ENCODE data around the gene RCOR1.

Gene RCOR1

DNA sequence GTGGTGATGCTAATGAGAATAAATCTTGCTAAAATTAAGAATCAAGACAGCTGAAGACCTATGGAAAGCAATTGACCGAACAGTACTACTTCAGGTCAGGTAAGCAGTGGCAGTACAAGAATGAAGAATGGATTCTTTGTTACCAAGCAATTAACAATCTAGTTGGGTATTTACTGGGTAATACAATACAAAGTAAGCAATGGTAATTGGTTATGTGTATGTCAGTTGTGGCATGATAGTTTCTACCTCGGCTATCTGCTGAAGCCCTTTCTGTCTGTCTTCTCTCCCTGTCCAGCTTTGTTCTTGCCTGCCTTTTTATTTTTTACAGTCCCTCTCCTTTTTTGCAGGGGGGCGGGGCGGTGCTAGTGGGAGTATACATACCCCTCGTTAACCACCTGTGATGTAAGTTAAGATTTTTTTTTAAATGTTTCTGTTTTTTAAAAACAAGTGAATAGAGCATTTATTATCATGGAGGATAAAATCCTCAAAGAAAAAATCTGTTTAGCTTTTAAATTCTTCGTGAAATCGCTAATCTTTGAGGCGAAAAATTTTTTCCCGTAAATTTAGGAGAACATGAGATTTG lies 75.9 kb downstream of the RCOR1 start:
- no peak for DNase-seq (ENCODE audit: low read depth in 2 of 2, low spot score in 1 of 2)

DNA sequence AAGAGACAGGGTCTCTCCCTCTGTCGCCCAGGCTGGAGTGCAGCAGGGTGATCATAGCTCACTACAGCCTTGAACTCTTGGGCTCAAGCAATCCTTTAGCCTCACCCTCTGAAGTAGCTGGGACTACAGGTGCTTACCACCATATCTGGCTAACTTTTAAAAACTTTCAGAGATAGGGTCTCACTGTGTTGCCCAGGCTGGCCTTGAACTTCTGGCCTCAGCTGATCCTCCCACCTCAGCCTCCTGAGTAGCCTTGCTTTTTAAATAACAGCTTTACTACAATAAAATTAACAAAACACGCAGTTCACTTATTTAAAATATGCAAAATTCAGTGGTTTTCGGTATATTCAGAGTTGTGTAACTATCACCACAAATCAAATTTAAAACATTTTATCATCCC lies 79.0 kb downstream of the RCOR1 start:
- DNase-seq (ENCODE audit: low read depth in 2 of 2, low spot score in 1 of 2): no peak

- no peak for DNase-seq (ENCODE audit: low read depth in 2 of 2, low spot score in 1 of 2)
Observed at GRCh38 chr14:102672410-102672960, 80.0 kb downstream of the RCOR1 start.

DNA sequence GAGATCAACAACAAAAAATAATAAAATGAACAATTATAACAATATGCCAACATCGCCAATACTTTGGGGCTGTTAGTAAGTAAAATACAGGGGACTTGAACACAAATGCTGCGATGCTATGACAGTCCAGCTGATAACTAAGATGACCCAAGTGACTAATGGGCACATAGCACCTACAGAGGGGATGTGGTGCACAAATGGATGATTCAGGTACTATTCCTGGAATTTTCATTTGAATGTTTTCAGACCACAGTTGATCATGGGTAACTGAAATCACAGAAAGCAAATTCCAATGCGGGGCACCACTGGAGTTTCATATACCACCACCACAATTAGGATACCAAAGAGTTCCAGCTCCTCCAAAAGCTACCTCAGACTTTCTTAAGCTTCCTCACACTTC lies 82.9 kb downstream of the RCOR1 start:
- DNase-seq (ENCODE audit: low read depth in 2 of 2, low spot score in 1 of 2): no peak

GRCh38 chr14:102678394-102678793 lies 85.9 kb downstream of the RCOR1 start:
- DNase-seq (ENCODE audit: low read depth in 2 of 2, low spot score in 1 of 2): no peak

DNA sequence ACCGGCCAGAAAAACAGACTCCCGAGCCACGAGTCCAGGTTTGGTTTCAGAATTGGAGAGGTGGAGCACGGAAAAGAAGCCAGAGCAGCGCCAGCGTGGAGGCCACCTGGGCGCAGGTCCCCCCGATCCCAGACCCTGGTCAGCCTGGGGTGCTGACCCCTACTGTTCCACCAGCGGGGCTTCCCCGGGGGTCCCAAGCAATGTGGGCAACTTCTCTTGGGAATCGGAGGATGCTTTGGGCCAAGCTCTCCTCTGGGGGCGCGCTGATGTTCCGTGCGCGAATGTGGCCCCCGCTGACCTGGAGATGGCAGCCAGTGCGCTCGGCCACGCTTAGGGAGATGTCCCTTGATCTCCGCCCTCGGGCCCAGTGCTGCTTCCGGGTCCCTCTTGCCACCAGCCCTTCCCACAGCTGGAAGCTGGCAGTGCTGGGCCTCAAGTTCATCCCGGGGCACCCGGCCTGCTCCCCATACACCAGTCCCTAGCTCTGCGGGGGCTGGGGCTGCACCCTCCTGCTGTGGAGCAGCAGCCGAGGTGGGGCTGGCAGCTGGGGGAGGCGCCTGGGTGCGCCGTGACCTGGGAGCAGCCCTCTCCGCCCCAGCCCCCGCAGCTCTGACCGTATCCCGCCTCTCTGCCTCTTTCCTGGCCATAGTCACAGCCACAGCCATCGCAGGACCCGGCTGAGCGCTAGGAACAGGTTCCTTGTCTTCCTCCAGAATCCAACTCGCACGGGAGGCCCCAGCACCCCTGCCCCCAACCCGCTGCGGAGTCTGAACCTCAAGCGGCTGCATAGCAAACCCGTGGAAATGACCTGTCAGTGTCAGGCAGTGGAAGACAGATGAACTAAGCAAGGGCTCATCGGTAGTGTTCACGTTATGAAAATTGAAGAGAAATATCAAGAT lies 91.2 kb downstream of the RCOR1 start:
- no peak for DNase-seq (ENCODE audit: low read depth in 2 of 2, low spot score in 1 of 2)

GRCh38 chr14:102684298-102684663 lies 91.8 kb downstream of the RCOR1 start:
- no peak for DNase-seq (ENCODE audit: low read depth in 2 of 2, low spot score in 1 of 2)

DNA sequence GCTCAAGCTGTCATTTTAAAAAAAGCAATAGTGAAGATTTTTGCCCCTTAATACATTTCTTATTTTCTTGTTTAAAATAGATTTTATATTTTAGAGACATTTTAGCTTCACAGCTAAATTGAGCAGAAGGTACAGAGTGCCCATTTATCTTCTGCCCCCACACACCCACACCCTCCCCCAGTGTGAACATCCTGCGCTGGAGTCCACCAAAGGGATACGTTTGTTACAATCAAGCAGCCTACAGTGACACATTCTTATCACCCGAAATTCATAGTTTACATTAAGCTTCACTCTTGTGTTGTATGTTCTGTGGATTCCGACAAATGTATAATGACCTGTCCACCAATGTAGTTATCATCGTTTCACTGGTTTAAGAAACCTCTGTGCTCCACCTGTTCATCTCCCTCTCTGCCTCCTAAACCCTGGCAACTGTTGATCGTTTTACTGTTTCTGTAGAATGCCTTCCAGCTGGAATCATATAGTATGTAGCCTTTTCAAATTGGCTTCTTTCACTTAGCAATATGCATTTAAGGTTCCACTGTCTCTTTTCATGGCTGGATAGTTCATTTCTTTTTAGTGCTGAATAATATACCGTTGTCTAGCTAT lies 93.8 kb downstream of the RCOR1 start:
- DNase-seq (ENCODE audit: low read depth in 2 of 2, low spot score in 1 of 2): no peak

DNA sequence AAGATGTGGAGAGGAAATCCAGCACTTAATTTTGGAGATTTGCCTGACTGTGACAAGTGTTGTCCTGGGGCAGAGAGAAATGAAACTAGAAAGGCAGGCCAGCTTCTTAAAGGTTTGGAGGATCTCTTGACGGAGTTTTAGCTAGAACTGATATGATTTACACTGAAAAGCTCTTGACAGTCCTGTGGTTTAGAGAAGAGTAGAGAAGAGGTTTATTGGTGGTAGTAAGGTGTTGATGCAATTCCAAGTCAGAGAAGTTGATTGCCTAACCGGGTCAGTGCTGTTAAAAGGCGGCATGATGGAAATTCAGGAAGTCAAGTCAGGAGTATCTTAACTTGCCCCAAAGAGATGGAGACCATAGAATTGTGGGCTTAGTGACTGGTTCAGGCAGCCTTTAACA lies 95.8 kb downstream of the RCOR1 start:
- no peak for DNase-seq (ENCODE audit: low read depth in 2 of 2, low spot score in 1 of 2)

DNA sequence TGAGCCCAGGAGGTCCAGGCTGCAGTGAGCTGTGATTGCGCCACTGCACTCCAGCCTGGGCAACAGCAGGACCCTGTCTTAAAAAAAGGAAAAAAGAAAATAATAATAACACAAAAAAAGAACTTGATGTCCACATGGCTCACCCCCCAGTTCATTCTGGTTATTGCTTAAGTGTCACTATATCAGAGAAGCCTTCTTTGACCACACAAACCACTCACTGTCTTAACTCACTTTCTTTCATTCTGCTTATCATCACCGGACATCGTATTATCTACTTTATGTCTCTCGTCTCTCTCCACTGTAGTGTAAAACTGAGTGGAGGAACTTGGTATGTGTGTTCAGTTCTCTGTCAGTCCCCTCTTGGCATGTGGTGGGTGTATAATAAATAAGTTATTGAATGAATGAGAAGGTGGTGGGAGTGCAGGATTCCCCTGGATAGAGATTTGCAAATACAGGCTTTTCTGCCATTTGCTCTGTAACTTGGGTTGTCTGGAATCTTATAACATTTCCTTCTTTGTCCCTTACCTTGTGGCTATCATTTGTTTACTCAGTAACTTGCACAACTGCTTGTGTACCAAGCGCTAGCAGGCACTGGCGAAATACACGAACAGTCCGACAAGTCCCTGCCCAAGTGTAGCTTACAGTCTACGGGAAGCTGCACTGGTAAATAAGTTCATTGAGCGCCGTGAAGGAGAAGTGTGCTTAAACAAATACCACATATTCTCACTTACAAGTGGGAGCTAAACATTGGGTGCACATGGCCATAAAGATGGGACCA lies 98.2 kb downstream of the RCOR1 start:
- no peak for DNase-seq (ENCODE audit: low read depth in 2 of 2, low spot score in 1 of 2)

DNA sequence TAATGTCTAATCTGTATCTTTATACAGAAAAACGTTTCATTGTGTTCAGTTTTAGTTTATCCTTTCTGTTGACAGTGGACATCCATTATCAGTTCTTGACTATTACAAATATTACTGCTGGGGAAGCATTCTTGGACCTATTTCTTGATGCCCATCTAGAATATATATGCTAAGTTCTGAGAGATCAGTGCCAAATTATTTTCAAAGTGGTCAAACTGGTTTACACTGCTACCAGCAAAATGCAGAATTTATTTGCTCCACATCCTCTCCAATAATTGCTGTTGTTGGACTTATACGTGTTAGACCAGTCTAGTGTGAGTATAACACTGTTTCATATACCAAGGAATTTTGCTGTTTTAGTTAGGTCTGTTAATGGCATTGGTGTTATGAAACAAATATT lies 99.3 kb downstream of the RCOR1 start:
- DNase-seq (ENCODE audit: low read depth in 2 of 2, low spot score in 1 of 2): no peak

DNA sequence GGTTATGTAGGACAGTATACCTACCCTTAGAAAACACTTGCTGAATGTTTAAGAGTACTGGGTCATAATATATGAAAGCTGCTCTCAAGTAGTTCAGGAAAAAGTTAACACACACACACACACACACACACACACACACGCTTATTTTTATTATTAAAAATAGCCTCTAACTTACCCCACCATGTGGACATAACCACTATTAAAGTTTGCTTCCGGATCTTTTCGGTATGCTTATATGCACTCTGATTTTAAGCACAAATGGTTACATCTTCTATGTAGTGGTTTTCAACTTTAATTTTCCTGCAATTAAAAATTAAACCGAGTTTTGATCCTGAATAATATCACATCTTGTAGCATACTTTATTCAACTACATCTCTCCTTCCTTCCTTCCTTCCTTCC lies 99.9 kb downstream of the RCOR1 start:
- DNase-seq (ENCODE audit: low read depth in 2 of 2, low spot score in 1 of 2): no peak

DNA sequence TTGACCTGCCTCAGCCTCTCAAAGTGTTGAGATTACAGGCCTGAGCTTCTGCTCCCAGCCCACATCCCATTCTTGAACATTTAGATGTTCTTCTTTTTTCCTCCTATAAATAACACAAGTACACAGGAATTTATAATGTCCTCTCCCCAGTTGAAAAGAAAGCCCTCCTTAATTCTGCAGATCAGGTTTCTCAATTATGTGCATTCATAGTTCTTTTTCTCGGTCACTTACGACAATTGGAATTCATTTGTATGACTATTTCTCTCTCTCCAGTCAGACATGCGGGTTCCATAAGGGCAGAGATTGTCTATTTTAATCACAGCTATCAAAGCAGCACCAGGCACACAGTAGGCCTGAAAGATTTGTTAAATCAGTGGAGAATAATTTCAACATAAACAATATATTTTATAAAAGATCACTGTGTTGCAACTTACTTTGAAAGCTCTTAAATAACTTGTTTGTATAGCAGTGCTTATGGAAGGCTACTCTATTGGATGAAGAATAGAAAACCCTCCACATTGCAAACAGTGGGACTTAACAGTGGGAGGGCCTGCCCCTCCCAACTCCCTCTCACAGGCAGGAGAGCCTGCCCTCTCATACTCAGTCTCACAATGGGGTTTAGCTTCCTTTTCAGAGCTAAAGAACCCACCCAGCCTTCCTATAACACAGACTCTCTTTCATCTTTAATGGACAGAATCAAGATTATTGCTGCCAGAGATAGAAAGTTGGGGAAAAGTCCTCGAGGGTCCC lies 100.7 kb downstream of the RCOR1 start:
- DNase-seq (ENCODE audit: low read depth in 2 of 2, low spot score in 1 of 2): no peak

- peak; percentile 18 to 32 for DNase-seq (ENCODE audit: low read depth in 2 of 2, low spot score in 1 of 2)
Observed at GRCh38 chr14:102694530-102695166, 102.2 kb downstream of the RCOR1 start.

DNA sequence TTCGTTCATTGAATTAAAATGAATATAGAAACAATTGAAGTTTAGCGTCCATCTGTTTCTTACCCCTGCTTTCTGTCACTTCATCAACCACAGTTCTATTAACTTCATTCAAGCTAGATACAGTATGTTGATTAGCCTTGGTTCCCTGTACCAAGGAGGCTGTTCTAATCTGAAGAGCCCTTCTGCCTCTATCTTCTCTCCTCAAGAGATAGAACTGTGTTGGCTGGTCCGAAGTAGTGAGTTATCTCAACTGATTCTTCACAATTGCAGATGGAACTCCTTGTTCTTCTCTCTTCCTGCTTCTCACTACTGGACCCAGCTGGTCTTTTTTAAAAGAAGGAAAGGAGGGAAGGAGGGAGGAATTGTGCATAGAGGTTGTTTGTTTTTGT lies 102.7 kb downstream of the RCOR1 start:
- DNase-seq (ENCODE audit: low read depth in 2 of 2, low spot score in 1 of 2): no peak

GRCh38 chr14:102696332-102696731 lies 103.9 kb downstream of the RCOR1 start:
- DNase-seq (ENCODE audit: low read depth in 2 of 2, low spot score in 1 of 2): no peak

DNA sequence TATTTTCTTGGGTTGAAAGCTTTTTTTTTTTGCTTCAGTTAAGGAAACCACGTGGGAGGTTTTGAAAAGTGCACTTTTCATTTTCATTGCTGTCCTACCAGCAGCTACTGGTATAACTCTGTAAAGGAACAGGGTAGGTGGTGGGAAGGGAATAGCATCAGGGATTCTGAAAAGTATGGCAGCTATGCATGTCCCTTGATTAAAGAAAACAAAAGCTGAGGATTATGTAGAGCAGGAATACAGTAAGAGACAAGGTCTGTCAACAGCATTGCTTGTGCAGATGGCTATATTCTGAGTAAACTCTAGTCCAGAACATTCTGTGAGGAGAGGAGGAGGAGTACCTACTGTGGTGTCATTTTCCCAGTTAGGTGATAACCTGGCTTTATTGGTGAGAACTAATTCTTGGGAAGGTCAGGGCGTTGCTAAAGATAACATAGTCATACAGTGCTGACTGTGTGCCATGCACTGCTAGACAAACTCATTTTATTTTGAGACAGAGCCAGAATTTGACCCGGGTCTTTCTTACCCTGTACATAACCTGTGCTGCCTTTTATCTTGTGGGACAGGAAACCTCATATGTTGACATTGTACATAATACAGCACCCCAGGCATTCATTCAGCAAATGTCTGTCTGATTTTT lies 104.5 kb downstream of the RCOR1 start:
- DNase-seq (ENCODE audit: low read depth in 2 of 2, low spot score in 1 of 2): no peak

GRCh38 chr14:102697501-102697900 lies 105.1 kb downstream of the RCOR1 start:
- no peak for DNase-seq (ENCODE audit: low read depth in 2 of 2, low spot score in 1 of 2)

GRCh38 chr14:102699416-102700110 lies 107.1 kb downstream of the RCOR1 start:
- no peak for DNase-seq (ENCODE audit: low read depth in 2 of 2, low spot score in 1 of 2)

Data from stimulated activated CD8-positive, alpha-beta memory T cell treated with anti-CD3 and anti-CD28 coated beads, Interleukin-4, amount 100 ng/mL, for 4 hours (primary cell).